SU-DHL-6 (cell line): ENCODE data around the gene YES1.
"Not testable (repeated sequence)": the region's sequence is repeated elsewhere in the genome, so short reads cannot be mapped to it uniquely, and the experiment has no call there.

Source experiments
- H2AFZ ChIP-seq: fragments of 200-600 bp; sonication (generic); 2 replicates; pipeline ENCODE4 v1.6.1; 2014; ENCODE audit warnings: low read depth, mild to moderate bottlenecking, moderate library complexity, mixed read lengths, antibody characterized with exemption, low read length; ENCODE audit not compliant: severe bottlenecking
- H3F3A ChIP-seq: fragments of 200-600 bp; shearing (Covaris generic); 2 replicates; pipeline ENCODE4 v1.6.0; 2016; ENCODE audit warnings: antibody characterized with exemption, mild to moderate bottlenecking; ENCODE audit not compliant: insufficient read depth
- H3K27ac ChIP-seq: fragments of 200-600 bp; sonication (generic); 2 replicates; pipeline ENCODE4 v1.5.1; 2016; ENCODE audit warnings: low read depth, mild to moderate bottlenecking, low read length, moderate library complexity, mixed read lengths
- H3K27me3 ChIP-seq: fragments of 200-600 bp; sonication (generic), shearing (Covaris generic); 2 replicates; pipeline ENCODE4 v1.6.0; 2014; ENCODE audit warnings: mild to moderate bottlenecking, low read length
- H3K36me3 ChIP-seq: fragments of 200-600 bp; sonication (generic); 2 replicates; pipeline ENCODE4 v1.6.1; 2014; ENCODE audit warnings: mild to moderate bottlenecking, low read length, mixed read lengths
- H3K4me2 ChIP-seq: fragments of 300-600, 200-600 bp; shearing (Covaris generic), sonication (generic); 2 replicates; pipeline ENCODE4 v1.6.0; 2014; ENCODE audit warnings: low read length, low read depth, mild to moderate bottlenecking; ENCODE audit not compliant: poor library complexity, severe bottlenecking
- H3K4me3 ChIP-seq: fragments of 200-600 bp; sonication (generic); 2 replicates; pipeline ENCODE4 v1.5.1; 2014; ENCODE audit warnings: antibody characterized with exemption, low read length, mild to moderate bottlenecking, mixed read lengths; ENCODE audit not compliant: insufficient read depth, poor library complexity, severe bottlenecking
- H3K79me2 ChIP-seq: fragments of 200-600 bp; sonication (generic); 2 replicates; pipeline ENCODE4 v1.6.1; 2014; ENCODE audit warnings: mild to moderate bottlenecking, low read length, moderate library complexity; ENCODE audit not compliant: insufficient read depth
- H3K9ac ChIP-seq: fragments of 200-600 bp; sonication (generic); 2 replicates; pipeline ENCODE4 v1.7.0; 2014; ENCODE audit warnings: mild to moderate bottlenecking, low read length
- H3K9me2 ChIP-seq: fragments of 200-600 bp; sonication (generic); replicated peaks from 2 replicates; pipeline ENCODE4 v1.6.1; 2014; ENCODE audit warnings: low read length; ENCODE audit not compliant: insufficient read depth
- H3K9me3 ChIP-seq: fragments of 200-600 bp; sonication (generic); 2 replicates; pipeline ENCODE4 v1.6.1; 2014; ENCODE audit warnings: low read length, mixed read lengths; ENCODE audit not compliant: insufficient read depth
- H4K20me1 ChIP-seq: fragments of 200-600 bp; sonication (generic); 2 replicates; pipeline ENCODE4 v1.6.1; 2014; ENCODE audit warnings: low read depth, mild to moderate bottlenecking, antibody characterized with exemption, low read length, moderate library complexity, mixed read lengths
- CTCF ChIP-seq: fragments of 200-600 bp; sonication (generic); IDR thresholded peaks from one replicate; pipeline ENCODE4 v1.5.1; 2017; ENCODE audit warnings: antibody characterized with exemption, mild to moderate bottlenecking, low read length, moderate library complexity; ENCODE audit not compliant: insufficient read depth, poor library complexity, severe bottlenecking
- EZH2phosphoT487 ChIP-seq: fragments of 200-600 bp; sonication (generic), shearing (Covaris generic); conservative IDR thresholded peaks from 2 replicates; pipeline ENCODE4 v1.6.1; 2018; ENCODE audit warnings: mild to moderate bottlenecking, antibody characterized with exemption, low read length, moderate library complexity, mixed read lengths

The YES1 gene

GRCh38 chr18:685438-685837 lies 126.6 kb downstream of the YES1 start:
- Histone ChIP-seq H3K9me2 (no peaks in the 10 kb centered on the region), H3K9me3 (no peaks in the 10 kb centered on the region), H3K4me3 (no peak overlapping the region), H3K9ac (no peak overlapping the region), H3K27me3 (no peaks in the 10 kb centered on the region), H3K4me2 (no peak overlapping the region), H4K20me1 (no peaks in the 10 kb centered on the region), H3K79me2 (no peaks in the 10 kb centered on the region), H3K36me3 (no peaks in the 10 kb centered on the region), H3F3A (no peaks in the 10 kb centered on the region), H2AFZ (no peak overlapping the region), H3K27ac (no peak overlapping the region)
- TF ChIP-seq EZH2phosphoT487 (no peak), CTCF (no peak)

GRCh38 chr18:683531-683930 lies 128.5 kb downstream of the YES1 start:
- Histone ChIP-seq H3F3A (no peaks in the 10 kb centered on the region), H3K4me3 (no peak overlapping the region), H3K4me2 (no peak overlapping the region), H3K79me2 (no peaks in the 10 kb centered on the region), H3K9me2 (no peaks in the 10 kb centered on the region), H2AFZ (no peak overlapping the region), H3K27me3 (no peaks in the 10 kb centered on the region), H3K9ac (no peak overlapping the region), H3K9me3 (no peaks in the 10 kb centered on the region), H3K36me3 (no peaks in the 10 kb centered on the region), H4K20me1 (no peaks in the 10 kb centered on the region), H3K27ac (no peak overlapping the region)
- no peak for TF ChIP-seq CTCF
- TF ChIP-seq EZH2phosphoT487: no peak

- Histone ChIP-seq H3K4me3 (no peak overlapping the region), H3F3A (no peaks in the 10 kb centered on the region), H3K79me2 (no peaks in the 10 kb centered on the region), H3K9me3 (no peaks in the 10 kb centered on the region), H3K27me3 (no peaks in the 10 kb centered on the region), H4K20me1 (no peaks in the 10 kb centered on the region), H3K36me3 (no peaks in the 10 kb centered on the region), H3K9ac (no peak overlapping the region), H2AFZ (no peak overlapping the region), H3K4me2 (no peak overlapping the region), H3K9me2 (no peaks in the 10 kb centered on the region), H3K27ac (no peak overlapping the region)
- TF ChIP-seq CTCF (no peak), EZH2phosphoT487 (no peak)
Observed at GRCh38 chr18:682833-683232, 129.2 kb downstream of the YES1 start.

GRCh38 chr18:682416-682815 lies 129.6 kb downstream of the YES1 start:
- not testable (repeated sequence) for H3K9me3 ChIP-seq, H3K9ac ChIP-seq, H3K27ac ChIP-seq, H3K9me2 ChIP-seq, H3K36me3 ChIP-seq, H3K4me2 ChIP-seq, H2AFZ ChIP-seq, H3K4me3 ChIP-seq, H3F3A ChIP-seq, H3K27me3 ChIP-seq, H3K79me2 ChIP-seq, H4K20me1 ChIP-seq
